Large intestine (tissue), 3 donors: ENCODE results near the gene ZFAND2A. TPM values are rescaled to one million over a fixed set of nuclear protein-coding genes. Genes with fewer than 3 reads are reported as not detected.
A peak's percentile ranks its signal among the peaks of the same experiment; 100 is the strongest.
"Not testable (repeated sequence)": the region's sequence is repeated elsewhere in the genome, so short reads cannot be mapped to it uniquely, and the experiment has no call there.

ENCODE experiments used
- DNase-seq, 2 donors: peaks; one replicate each; pipeline versions ENCODE4 v3.0.0 to v3.0.0-alpha.2; 2013
- H3K27ac ChIP-seq: one replicate; pipeline ENCODE4 v1.5.1; 2013; ENCODE audit warnings: low read length
- H3K27me3 ChIP-seq: 2 replicates; pipeline ENCODE4 v1.6.1; 2013; ENCODE audit warnings: low read length; ENCODE audit not compliant: control insufficient read depth, insufficient read depth
- H3K36me3 ChIP-seq: 2 replicates; pipeline ENCODE4 v1.6.1; 2013; ENCODE audit warnings: low read length; ENCODE audit not compliant: control insufficient read depth, insufficient read depth
- H3K4me1 ChIP-seq: one replicate; pipeline ENCODE4 v1.6.1; 2013; ENCODE audit warnings: low read length; ENCODE audit not compliant: control insufficient read depth, insufficient read depth
- H3K4me3 ChIP-seq: one replicate; pipeline ENCODE4 v1.5.1; 2013; ENCODE audit warnings: low read length
- H3K9me3 ChIP-seq: one replicate; pipeline ENCODE4 v1.6.1; 2013; ENCODE audit warnings: mild to moderate bottlenecking, low read depth, low read length, moderate library complexity; ENCODE audit not compliant: control insufficient read depth
- WGBS: methylation state at CpG from one replicate; pipeline ENCODE4 v1.1.5; 2013; ENCODE audit warnings: low lambda C conversion rate; ENCODE audit not compliant: insufficient coverage; 5-methylcytosine and 5-hydroxymethylcytosine counted together
- polyA plus RNA-seq: library from polyadenylated mRNA; unstranded; fragments of 120-200 nt; gene quantifications from one replicate; pipeline ENCODE4 v1.2.1, GENCODE V29; 2013

Gene ZFAND2A
- polyA plus RNA-seq, 1 donor = 20.2 TPM

- no peaks in the 10 kb centered on the region for H3K9me3 ChIP-seq
- H3K27ac ChIP-seq = no peak overlapping the region
- H3K36me3 ChIP-seq = no peaks in the 10 kb centered on the region
- peak overlapping the region; percentile 30 for H3K4me3 ChIP-seq
- WGBS = 100% methylated on average over 1 of the region's 44 CpGs
- peaks cover 7% of the 10 kb centered on the region for H3K4me1 ChIP-seq
- no peaks in the 10 kb centered on the region for H3K27me3 ChIP-seq
- peak; percentile 64 to 70 for DNase-seq
Measured at GRCh38 chr7:1175967-1176851, 16.2 kb upstream of the ZFAND2A start.

DNA sequence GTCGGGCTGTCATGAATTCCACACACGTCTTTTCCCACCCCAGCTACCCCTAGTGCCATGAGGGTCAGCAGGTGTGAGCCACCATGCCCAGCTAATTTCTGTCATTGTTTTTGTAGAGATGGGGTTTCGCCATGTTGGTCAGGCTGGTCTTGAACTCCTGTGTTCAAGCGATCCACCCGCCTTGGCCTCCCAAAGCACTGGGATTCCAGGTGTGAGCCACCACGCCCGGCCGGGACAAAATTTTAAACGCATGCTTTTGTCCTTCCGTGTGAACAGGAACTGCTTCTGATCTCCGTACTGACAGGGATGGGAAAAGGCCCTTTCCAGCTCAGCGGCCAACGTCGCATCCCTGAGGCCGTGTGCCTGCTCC lies 15.6 kb upstream of the ZFAND2A start:
- DNase-seq = no peak
- peak overlapping the region; percentile 30 for H3K4me3 ChIP-seq
- H3K27me3 ChIP-seq = no peaks in the 10 kb centered on the region
- no CpG with 5 or more reads among the region's 15 CpGs for WGBS
- H3K27ac ChIP-seq = no peak overlapping the region
- H3K9me3 ChIP-seq = no peaks in the 10 kb centered on the region
- no peaks in the 10 kb centered on the region for H3K36me3 ChIP-seq
- H3K4me1 ChIP-seq = peaks cover 7% of the 10 kb centered on the region

GRCh38 chr7:1174881-1175596 lies 15.0 kb upstream of the ZFAND2A start:
- H3K27ac ChIP-seq = no peak overlapping the region
- no peaks in the 10 kb centered on the region for H3K36me3 ChIP-seq
- H3K27me3 ChIP-seq = no peaks in the 10 kb centered on the region
- WGBS = no CpG with 5 or more reads among the region's 29 CpGs
- peaks cover 7% of the 10 kb centered on the region for H3K4me1 ChIP-seq
- H3K4me3 ChIP-seq = no peak overlapping the region
- no peak for DNase-seq
- H3K9me3 ChIP-seq = no peaks in the 10 kb centered on the region

DNA sequence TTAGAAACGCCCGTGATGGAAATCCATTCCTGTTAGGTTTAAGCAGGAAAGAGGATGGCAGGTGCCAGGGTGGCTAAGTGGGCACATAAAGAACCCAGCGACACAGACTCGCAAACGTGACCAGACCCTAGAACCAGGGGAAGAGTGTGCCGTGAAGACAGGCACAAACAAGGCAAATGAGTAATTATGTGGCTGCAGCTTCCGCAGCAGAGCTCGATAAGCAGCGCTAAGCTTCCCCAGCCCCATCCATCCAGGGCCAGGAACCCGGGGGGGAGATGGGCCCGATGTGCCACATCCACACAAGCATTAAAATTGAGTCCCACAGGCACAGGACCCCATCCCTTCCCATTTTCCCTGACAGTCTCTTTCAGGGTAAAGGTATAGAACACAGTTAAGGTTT lies 14.0 kb upstream of the ZFAND2A start:
- Histone ChIP-seq H3K36me3 (no peaks in the 10 kb centered on the region), H3K4me3 (no peak overlapping the region), H3K9me3 (no peaks in the 10 kb centered on the region), H3K27me3 (no peaks in the 10 kb centered on the region), H3K27ac (no peak overlapping the region), H3K4me1 (peaks cover 7% of the 10 kb centered on the region)
- WGBS = no CpG with 5 or more reads among the region's 11 CpGs
- DNase-seq = no peak

- no CpG with 5 or more reads among the region's 27 CpGs for WGBS
- Histone ChIP-seq H3K4me1 (peaks cover 7% of the 10 kb centered on the region), H3K27ac (no peak overlapping the region), H3K27me3 (no peaks in the 10 kb centered on the region), H3K4me3 (no peak overlapping the region), H3K36me3 (no peaks in the 10 kb centered on the region), H3K9me3 (no peaks in the 10 kb centered on the region)
- DNase-seq = no peak
Measured at GRCh38 chr7:1172666-1173523, 12.9 kb upstream of the ZFAND2A start.

- H3K9me3 ChIP-seq, H3K36me3 ChIP-seq: not testable (repeated sequence)
- no CpG with 5 or more reads among the region's 7 CpGs for WGBS
Measured at GRCh38 chr7:1171516-1171915, 11.5 kb upstream of the ZFAND2A start.

GRCh38 chr7:1170741-1171501 lies 10.9 kb upstream of the ZFAND2A start:
- no CpG with 5 or more reads among the region's 26 CpGs for WGBS

More at GRCh38 chr7:1171516-1171915, 11.5 kb upstream of the ZFAND2A start:
- H3K4me3 ChIP-seq, H3K4me1 ChIP-seq, H3K27ac ChIP-seq, H3K27me3 ChIP-seq, DNase-seq: not testable (repeated sequence)

GRCh38 chr7:1169409-1170368 lies 9.7 kb upstream of the ZFAND2A start:
- H3K27ac ChIP-seq = no peak overlapping the region

More at GRCh38 chr7:1170741-1171501, 10.9 kb upstream of the ZFAND2A start:
- no peak overlapping the region for H3K4me3 ChIP-seq
- H3K9me3 ChIP-seq = no peaks in the 10 kb centered on the region
- H3K36me3 ChIP-seq = no peaks in the 10 kb centered on the region
- H3K27ac ChIP-seq = no peak overlapping the region
- DNase-seq = no peak
- H3K27me3 ChIP-seq = no peaks in the 10 kb centered on the region
- peaks cover 2% of the 10 kb centered on the region for H3K4me1 ChIP-seq

GRCh38 chr7:1168422-1168821 lies 8.4 kb upstream of the ZFAND2A start:
- H3K9me3 ChIP-seq = no peaks in the 10 kb centered on the region
- no peak for DNase-seq
- no peaks in the 10 kb centered on the region for H3K36me3 ChIP-seq
- no peaks in the 10 kb centered on the region for H3K27me3 ChIP-seq
- H3K4me1 ChIP-seq = no peaks in the 10 kb centered on the region
- 80% methylated on average over 2 of the region's 11 CpGs for WGBS
- no peak overlapping the region for H3K27ac ChIP-seq
- H3K4me3 ChIP-seq = no peak overlapping the region

More at GRCh38 chr7:1169409-1170368, 9.7 kb upstream of the ZFAND2A start:
- Histone ChIP-seq H3K36me3 (no peaks in the 10 kb centered on the region), H3K4me3 (peak overlapping the region; percentile 43), H3K4me1 (no peaks in the 10 kb centered on the region), H3K27me3 (no peaks in the 10 kb centered on the region), H3K9me3 (no peaks in the 10 kb centered on the region)
- WGBS = 100% methylated on average over 1 of the region's 43 CpGs
- peak; percentile 68 to 77 for DNase-seq
